HL-60/S4 treated with retinoic acid at 250 ng/mL for 4 days and 3 days (cell line): Measurements from ENCODE around the gene SLC25A13.
"Not testable (repeated sequence)": the region's sequence is repeated elsewhere in the genome, so short reads cannot be mapped to it uniquely, and the experiment has no call there.

ENCODE experiments used
- in situ Hi-C: fragments of 300-500 bp; cut with MboI; formaldehyde crosslinking; loops from 2 replicates; pipeline ENCODE4 v1.7.0; 2022; ENCODE audit warnings: low sequenced_read_pairs

The SLC25A13 gene, protein sequence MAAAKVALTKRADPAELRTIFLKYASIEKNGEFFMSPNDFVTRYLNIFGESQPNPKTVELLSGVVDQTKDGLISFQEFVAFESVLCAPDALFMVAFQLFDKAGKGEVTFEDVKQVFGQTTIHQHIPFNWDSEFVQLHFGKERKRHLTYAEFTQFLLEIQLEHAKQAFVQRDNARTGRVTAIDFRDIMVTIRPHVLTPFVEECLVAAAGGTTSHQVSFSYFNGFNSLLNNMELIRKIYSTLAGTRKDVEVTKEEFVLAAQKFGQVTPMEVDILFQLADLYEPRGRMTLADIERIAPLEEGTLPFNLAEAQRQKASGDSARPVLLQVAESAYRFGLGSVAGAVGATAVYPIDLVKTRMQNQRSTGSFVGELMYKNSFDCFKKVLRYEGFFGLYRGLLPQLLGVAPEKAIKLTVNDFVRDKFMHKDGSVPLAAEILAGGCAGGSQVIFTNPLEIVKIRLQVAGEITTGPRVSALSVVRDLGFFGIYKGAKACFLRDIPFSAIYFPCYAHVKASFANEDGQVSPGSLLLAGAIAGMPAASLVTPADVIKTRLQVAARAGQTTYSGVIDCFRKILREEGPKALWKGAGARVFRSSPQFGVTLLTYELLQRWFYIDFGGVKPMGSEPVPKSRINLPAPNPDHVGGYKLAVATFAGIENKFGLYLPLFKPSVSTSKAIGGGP

GRCh38 chr7:96321658-96322372, at the start of gene SLC25A13:
TSS of gene SLC25A13 (minus strand) at chr7:96322098. CDS start at chr7:96321956, 142 bp downstream.
- in situ Hi-C loops: no loop called here

DNA sequence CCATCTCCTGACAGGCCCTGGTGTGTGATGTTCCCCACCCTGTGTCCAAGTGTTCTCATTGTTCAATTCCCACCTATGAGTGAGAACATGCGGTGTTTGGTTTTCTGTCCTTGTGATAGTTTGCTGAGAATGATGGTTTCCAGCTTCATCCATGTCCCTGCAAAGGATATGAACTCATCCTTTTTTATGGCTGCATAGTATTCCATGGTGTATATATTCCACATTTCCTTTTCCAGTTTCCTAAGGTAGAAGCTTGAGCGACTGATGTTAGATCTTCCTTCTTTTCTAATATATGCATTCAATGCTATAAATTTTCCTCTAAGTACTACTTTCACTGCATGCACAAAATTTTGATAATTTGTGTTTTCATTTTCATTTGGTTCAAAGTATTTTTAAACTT, 44.0 kb upstream of the SLC25A13 start:
- in situ Hi-C loops: not testable (repeated sequence)

DNA sequence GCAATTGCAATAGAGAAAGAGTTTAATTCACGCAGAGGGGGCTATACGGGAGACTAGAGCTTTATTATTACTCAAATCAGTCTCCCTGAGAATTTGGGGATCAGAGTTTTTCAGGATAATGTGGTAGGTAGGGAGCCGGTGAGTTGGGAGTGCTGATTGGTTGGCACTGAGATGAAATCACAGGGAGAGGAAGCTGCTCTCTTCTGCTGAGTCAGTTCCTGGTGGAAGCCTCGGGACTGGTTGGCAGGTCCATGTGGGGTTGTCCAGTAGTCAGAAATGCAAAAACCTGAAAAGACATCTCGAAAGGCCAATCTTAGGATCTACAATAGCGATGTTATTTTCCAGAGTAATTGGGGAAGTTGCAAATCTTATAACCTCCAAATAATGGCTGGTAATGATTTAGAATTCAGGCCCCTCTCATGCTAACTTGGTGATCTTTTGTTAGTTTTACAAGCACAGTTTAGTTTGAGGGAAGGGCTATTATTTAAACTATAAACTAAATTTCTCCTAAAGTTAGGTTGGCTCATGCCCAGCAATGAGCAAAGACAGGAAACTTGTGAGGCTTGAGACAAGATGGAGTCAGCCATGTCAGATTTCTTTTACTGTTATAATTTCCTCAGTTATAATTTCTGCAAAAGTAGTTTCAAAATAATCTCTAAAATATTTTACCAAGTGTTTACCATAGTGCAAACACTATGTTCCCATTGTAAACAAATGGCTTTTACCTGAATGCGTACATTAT, 39.4 kb upstream of the SLC25A13 start:
- in situ Hi-C loops: no loop called here

DNA sequence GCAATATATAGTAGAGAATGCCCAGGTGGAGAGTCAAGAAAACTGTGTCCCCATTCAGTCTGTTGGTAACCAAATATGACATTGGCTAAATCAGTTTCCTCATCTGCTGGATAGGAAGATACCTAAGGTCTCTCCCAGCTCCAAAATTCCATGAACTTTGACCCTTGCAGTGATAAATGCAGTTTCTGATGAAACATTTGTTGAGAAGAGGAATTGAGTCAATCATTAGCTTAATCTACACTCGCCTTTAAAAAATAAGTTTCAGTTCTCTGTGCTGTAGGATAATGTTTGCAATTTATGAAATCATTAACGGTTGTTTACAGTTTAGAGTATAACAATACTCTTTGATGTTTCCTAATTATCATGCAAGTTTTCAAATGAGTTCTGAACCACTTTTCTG, 38.0 kb upstream of the SLC25A13 start:
- in situ Hi-C loops: no loop called here

DNA sequence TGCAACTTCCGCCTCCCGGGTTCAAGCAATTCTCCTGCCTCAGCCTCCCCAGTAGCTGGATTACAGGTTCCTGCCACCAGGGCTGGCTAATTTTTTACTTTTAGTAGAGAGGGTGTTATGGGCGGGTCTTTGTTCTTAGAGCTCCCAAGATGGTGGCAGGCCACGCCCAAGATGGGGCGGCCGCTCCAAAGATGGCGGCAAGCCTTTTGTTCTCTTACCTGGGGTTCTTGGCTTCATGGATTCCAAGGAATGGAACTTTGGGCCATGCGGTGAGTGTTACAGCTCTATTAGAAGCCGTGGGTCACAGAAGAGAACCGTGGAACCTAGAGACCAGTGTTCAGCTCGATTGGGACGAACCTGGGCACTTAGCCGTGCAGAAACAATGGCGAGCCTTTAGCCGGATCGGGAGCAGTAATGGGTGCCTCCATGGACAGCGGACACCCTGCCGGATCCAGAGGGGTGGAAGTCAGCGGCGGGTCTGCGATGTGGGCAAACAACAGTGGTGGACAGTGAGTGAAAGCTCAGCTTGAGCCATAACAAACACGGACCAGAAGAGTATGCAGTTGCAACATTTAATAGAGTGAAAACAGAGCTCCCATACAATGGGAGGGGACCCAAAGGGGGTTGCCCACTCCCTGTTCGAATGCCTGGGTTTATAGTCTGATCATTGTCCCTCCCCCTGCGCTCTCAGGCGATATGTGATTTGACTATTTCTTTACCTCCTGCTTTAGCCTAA, 36.5 kb upstream of the SLC25A13 start:
- in situ Hi-C loops: not testable (repeated sequence)

DNA sequence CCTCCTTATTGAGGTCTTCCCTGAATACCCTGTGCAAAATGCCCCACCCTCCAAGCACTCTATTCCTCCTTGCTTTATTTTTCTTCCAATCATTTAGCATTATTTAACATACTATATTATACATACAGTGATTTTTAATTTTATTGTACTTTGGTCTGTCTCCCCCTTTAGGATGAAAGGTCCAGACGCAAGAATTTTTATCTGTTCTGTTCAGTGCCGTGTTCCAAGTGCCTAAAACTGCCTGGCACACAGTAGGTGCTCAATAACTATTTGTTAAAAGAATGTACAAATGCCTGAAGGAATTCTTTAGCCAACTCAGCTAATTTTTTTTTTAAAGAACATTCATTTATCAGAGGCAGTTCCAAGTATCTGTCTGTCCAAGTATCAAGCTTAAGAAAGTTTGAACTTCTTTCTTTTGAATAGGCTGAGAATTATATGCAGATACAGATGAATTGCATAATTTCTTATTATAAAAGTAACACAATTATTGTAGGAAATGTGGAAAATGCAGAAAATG, 34.1 kb upstream of the SLC25A13 start:
- in situ Hi-C loops: no loop called here

DNA sequence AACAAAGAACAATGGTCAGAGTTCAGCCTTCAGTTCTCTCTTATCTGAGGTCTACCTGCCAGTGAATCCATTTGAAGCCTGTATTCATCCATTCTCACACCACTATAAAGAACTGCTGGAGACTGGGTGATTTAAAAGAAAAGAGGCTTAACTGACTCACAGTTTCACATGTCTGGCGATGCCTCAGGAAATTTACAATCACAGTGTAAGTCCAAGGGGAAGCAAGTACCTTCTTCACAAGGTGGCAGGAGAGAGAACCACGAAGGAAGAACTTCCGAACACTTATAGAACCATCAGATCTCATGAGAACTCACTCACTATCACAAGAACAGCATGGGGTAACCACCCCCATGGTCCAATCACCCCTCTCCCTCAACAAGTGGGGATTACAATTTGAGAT, 33.0 kb upstream of the SLC25A13 start:
- in situ Hi-C loops: no loop called here

DNA sequence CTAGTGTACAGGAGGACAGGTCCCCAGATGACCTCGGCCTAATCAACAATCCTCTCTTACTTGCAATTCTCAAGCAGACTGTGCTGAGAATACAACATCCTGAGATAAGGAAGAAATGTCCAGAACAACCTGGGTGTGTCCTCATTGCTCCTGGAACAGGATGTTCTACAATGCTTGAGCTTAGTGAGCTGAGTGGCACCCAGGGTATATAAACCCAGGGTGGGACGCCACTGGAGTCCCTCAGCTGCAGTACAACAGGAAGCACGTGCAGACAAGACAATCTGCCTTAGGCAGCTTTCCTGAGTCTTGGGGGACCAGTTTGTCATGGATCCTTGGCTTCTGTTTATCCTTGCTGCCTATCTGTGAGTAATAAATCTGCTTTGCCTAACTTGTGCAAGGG, 27.7 kb upstream of the SLC25A13 start:
- in situ Hi-C loops: no loop called here

DNA sequence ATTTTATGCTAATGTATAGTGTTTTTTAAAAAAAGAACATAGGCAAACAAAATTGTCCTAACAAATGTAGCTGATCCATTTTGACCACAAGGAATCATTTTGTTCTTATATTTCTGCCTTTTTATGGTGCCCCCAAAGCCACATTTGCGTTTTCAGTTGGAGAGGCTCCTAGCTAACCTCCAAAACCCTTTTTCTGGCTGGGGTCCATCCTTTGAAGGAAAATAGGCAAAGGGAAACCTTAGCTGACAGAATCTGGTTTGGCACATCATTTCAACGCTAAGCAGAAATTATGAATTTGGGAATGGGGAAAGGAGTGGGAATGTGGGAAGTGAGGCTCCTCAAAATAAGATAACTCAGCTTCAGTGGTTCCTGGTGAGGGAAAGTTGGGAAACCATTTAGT, 25.6 kb upstream of the SLC25A13 start:
- in situ Hi-C loops: no loop called here

GRCh38 chr7:96346293-96346953, 24.5 kb upstream of the SLC25A13 start:
- in situ Hi-C loops: no loop called here

GRCh38 chr7:96344236-96344635, 22.3 kb upstream of the SLC25A13 start:
- in situ Hi-C loops: no loop called here

GRCh38 chr7:96342049-96342448, 20.2 kb upstream of the SLC25A13 start:
- in situ Hi-C loops: no loop called here

GRCh38 chr7:96337519-96337918, 15.6 kb upstream of the SLC25A13 start:
- in situ Hi-C loops: no loop called here

- in situ Hi-C loops: no loop called here
These were observed 10.4 kb upstream of the SLC25A13 start for GRCh38 chr7:96332325-96332724.

DNA sequence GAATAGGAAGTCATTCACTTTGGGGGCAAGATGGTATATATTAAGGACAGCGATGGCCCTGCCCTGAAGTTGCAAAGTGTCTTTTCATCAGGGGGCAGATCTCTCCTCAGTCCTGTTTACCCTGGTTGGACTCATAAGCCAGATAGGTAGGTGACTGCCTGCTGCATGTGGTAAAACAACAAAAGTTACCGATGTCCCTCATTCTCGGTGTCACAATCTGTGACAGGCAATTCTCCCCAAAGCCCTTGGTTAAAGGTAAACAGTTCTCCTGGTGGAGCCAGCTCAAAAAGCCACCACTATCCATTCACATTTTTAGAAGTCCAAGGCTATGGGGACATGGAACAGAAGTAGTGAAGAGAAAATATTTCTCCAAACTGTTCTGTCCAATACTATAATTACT, 9.9 kb upstream of the SLC25A13 start:
- in situ Hi-C loops: no loop called here

- in situ Hi-C loops: no loop called here
These were observed 9.3 kb upstream of the SLC25A13 start for GRCh38 chr7:96331233-96331632.

GRCh38 chr7:96330193-96330592, 8.3 kb upstream of the SLC25A13 start:
- in situ Hi-C loops: no loop called here

GRCh38 chr7:96329241-96329640, 7.3 kb upstream of the SLC25A13 start:
- in situ Hi-C loops: no loop called here

DNA sequence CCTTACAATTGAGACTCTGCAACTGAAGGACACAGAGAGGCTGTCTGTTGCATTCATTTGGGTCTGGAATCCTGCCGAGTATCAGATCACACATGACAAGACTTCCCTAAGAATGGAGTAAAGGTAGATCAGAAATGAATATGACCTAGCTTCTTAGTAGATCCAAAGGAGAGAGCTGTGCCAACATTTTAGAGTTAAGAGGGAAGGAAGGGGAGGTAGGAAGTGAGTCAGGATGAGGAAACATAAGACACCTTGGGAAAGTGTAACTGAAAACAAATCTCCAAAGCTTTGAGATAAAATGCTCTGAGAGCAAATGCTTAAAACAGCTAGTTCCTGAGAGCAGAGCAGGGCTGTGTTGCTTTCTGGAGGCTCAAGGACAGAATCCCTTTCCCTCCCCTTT, 6.1 kb upstream of the SLC25A13 start:
- in situ Hi-C loops: no loop called here

DNA sequence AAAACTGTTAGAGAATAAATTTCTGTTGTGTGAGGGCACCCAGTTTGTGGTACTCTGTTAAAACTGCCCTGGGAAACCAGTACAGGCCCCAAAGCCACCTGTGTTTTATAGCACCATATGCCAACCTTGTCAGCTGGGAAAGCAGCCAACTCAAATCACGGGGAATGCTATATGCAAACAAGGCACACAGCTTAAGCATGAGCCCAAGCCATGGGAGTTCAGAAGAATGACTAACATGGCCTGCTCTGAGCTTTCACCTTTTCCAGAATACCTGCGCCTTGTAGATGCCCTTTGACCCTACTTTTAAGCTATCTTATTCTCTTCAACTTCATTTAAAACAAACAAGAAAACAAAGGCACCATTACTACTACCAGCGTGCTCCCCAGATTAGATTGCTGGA, 5.5 kb upstream of the SLC25A13 start:
- in situ Hi-C loops: no loop called here
